GM23338 (cell line): ENCODE data around the gene CFP.

Experiments used
- CTCF ChIP-seq, 2 experiments: fragments of 200-600 bp in 1 of 2; sonication (generic) in 1 of 2; conservative IDR thresholded peaks; 2 replicates each; pipeline versions ENCODE4 v1.5.1 to v1.6.1; 2016 to 2017; ENCODE audit warnings: antibody characterized with exemption in 2 of 2, low read depth in 2 of 2, mild to moderate bottlenecking in 2 of 2, moderate library complexity in 1 of 2
- EZH2 ChIP-seq: fragments of 200-600 bp; sonication (generic); IDR thresholded peaks from one replicate; pipeline ENCODE4 v1.8.0; 2017; ENCODE audit warnings: antibody characterized with exemption, mild to moderate bottlenecking, low read depth; ENCODE audit not compliant: unreplicated experiment
- POLR2AphosphoS5 ChIP-seq: IDR thresholded peaks from 2 replicates; pipeline ENCODE4 v1.6.1; 2016; ENCODE audit warnings: antibody characterized with exemption, low read depth

- TF ChIP-seq POLR2AphosphoS5 = no peak
- TF ChIP-seq CTCF (conservative IDR thresholded peaks at IDR 0.05; ENCODE audit: low read depth in 2 of 2) = no peak
- no peak for TF ChIP-seq EZH2
Measured at GRCh38 chrX:47648376-47648775, 18.6 kb upstream of the CFP start.
